Measurements from ENCODE around the gene IGSF9.

IGSF9 gene

DNA sequence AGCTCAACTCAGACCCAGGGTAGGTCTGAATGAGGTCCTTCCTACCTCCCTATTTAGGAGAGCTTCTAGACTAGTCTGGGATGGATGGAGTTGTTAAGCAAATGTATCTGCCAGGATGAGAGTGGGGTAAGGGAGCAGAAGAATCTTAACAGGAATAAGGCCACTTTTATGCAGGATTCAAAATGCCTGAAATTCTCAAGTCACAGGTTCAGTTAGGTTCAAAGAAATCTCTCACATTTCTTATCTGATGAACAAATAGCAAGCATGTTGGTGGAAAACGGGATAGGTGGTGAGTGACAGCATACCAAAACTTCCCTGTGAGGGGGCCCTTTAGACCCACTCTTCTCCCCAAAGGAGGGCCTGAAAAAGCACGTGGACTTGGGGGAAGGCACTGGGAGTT, 5.6 kb upstream of the IGSF9 start:
- TF ChIP-seq, protein P1, sequence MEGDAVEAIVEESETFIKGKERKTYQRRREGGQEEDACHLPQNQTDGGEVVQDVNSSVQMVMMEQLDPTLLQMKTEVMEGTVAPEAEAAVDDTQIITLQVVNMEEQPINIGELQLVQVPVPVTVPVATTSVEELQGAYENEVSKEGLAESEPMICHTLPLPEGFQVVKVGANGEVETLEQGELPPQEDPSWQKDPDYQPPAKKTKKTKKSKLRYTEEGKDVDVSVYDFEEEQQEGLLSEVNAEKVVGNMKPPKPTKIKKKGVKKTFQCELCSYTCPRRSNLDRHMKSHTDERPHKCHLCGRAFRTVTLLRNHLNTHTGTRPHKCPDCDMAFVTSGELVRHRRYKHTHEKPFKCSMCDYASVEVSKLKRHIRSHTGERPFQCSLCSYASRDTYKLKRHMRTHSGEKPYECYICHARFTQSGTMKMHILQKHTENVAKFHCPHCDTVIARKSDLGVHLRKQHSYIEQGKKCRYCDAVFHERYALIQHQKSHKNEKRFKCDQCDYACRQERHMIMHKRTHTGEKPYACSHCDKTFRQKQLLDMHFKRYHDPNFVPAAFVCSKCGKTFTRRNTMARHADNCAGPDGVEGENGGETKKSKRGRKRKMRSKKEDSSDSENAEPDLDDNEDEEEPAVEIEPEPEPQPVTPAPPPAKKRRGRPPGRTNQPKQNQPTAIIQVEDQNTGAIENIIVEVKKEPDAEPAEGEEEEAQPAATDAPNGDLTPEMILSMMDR (IDR thresholded peaks at IDR 0.05; ENCODE audit: low read length, missing control alignments): no peak
- H3K4me3 ChIP-seq (replicated peaks; ENCODE audit: low read depth, low read length): no peak overlapping the region
- no peak for DNase-seq (ENCODE audit: low read depth)

DNA sequence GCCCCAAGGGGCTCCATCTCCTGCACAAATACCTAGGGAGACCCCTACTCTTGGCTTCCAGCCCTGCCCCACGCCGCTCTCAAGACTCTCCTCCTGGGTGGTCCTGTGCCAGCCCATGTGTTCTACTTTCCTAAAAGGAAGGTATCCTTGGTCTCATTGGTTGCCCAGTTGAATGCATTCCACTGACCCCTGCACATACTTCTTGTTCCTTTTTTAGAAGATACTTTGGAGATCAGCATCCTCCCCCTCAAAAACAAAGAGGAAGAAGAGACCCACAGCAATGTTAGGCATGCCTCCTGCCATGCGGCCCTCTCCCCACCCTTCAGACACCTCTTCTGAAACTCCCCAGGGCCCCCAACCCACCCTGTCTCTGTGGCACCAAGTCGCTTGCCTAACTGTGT, 4.6 kb upstream of the IGSF9 start:
- no peak for DNase-seq (ENCODE audit: low read depth)
- no peak overlapping the region for H3K4me3 ChIP-seq (replicated peaks; ENCODE audit: low read depth, low read length)
- TF ChIP-seq, protein P1 (IDR thresholded peaks at IDR 0.05; ENCODE audit: low read length, missing control alignments): no peak

DNA sequence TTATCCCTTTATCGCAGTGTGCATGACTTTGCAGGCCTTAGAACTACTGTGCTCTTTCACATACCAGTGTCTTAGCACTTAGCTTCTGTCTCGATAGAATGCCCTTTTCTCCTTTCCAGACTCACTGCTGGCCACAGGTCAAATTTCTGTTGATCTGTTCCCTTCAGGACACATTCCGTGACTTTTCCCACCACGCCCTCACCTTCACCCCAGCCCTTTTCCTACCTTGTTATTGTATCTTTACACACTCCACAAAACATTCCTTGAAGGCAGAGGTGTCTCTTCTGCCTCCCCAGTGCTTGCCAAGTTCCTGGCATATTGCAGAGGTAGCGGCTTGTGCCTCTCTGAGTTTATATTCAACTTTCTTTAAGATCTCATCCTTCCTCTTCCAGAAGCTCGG, 3.7 kb upstream of the IGSF9 start:
- TF ChIP-seq, protein P1 (IDR thresholded peaks at IDR 0.05; ENCODE audit: low read length, missing control alignments): no peak
- DNase-seq (ENCODE audit: low read depth): no peak
- no peak overlapping the region for H3K4me3 ChIP-seq (replicated peaks; ENCODE audit: low read depth, low read length)

DNA sequence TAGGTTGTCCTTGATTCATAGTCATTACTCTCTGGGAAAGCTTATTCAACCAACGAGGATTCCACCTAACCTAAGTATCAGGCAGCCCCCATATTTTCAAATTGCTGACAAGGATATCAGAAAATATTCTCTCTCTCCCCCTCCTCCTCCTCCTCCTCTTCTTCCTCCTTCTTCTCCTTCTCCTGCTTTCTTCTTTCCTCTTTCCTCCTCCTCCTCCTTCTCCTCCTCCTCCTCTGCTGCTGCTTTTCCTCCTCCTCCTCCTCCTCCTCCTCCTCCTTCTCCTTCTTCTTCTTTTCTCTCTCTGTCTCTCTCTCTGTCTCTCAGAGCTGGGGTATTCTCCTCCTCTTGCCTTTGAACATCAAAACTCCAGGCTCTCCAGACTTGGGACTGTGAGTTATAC, 2.5 kb upstream of the IGSF9 start:
- DNase-seq (ENCODE audit: low read depth): no peak
- TF ChIP-seq, protein P1 (IDR thresholded peaks at IDR 0.05; ENCODE audit: low read length, missing control alignments): no peak
- H3K4me3 ChIP-seq (replicated peaks; ENCODE audit: low read depth, low read length): no peak overlapping the region

DNA sequence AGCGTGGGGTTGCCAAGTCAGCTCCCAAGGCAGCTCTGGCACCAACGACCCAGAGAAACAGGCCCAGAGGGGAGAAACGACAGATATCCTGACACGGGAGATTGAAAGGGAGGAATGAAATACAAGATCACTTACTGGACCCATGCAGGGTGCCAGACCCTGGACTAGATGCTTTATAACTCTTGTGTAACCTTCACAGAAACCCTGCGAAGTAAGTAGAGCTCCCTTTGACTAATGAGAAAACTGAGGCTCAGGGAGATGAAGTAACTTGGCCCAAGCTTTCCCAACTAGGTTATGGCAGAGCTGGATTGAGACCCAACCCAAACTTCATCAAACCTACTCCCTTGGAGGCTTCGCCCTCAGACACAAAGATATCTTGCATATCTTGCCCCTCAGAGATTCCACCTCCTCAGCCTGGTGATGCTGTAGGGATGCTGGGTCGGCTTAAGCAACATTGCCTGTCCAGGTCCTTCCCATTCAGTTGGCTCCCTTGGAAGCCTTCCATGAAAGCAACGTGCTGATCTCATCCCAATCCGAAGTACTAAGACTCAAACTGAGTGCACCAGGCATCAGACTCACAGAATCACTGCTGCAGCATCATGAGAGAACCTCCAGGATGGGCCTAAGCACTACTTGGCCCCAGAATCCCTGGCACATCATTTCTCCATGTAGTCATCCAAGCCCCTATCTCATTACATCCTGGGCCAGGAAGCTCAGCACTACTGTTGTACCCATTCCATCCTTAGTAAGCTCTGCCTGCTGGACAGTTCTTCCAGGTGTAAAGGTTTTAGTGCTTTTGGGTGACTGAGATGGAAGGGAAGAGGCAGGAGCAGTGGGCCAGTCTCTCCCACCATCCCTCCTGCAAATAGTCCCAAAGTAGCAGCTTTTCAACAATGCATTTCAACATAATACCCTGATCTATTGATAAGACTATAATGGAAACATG, 1.1 kb upstream of the IGSF9 start:
- TF ChIP-seq, protein P1 (IDR thresholded peaks at IDR 0.05; ENCODE audit: low read length, missing control alignments): no peak
- no peak for DNase-seq (ENCODE audit: low read depth)
- H3K4me3 ChIP-seq (replicated peaks; ENCODE audit: low read depth, low read length): no peak overlapping the region

DNA sequence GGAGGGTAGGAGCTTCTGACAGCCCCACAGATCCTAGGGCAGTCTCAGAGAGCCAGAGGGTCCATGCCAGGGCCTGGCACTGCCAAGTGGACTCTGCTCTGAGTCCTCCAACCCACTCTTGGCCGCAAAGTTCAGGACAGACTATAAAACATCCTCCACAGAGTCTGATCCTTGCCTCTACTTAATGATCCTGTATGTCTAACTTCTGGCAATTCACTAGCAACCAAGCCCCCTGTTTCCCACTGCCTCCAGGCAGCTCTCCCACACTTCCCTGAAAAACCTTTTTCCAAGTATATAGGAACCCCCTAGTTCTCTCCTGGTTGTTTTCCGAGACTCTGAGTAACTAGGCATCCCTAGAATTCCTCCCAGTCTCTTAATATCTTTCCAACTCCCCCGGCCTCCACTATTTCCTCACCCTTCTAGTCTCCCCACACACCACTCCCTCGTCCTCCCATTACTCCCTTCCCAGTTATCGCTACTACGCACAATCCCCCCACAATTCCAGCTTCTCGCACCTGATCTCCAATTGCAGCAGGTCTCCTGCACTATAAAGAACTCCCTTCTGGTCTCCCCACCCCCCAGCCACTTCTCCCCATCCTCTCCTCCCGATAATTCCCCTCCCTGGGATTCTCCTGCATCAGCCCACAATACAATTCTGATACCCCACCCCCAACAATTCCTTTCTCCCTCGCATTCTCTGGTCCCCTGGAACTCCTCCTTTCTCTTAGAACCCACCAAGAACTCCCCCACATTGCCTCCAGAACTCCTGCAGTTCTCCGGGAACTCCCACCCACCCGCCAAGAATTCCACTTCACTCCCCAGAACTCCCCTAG, 574 bp downstream of the IGSF9 start:
- peak; percentile 14 for DNase-seq (ENCODE audit: low read depth)
- peak overlapping the region; percentile 47 for H3K4me3 ChIP-seq (replicated peaks; ENCODE audit: low read depth, low read length)
- TF ChIP-seq, protein P1 (IDR thresholded peaks at IDR 0.05; ENCODE audit: low read length, missing control alignments): no peak
